ENCODE data around the gene ATP6V0B. TPM values are rescaled to one million over a fixed set of nuclear protein-coding genes. Genes with fewer than 3 reads are reported as not detected.

Gene ATP6V0B
- total and polyA plus RNA-seq, 2 of the 8 experiments (the other 6 are each of a cell fraction or from before 2014, with no cell fraction given) = 105 to 308 TPM

DNA sequence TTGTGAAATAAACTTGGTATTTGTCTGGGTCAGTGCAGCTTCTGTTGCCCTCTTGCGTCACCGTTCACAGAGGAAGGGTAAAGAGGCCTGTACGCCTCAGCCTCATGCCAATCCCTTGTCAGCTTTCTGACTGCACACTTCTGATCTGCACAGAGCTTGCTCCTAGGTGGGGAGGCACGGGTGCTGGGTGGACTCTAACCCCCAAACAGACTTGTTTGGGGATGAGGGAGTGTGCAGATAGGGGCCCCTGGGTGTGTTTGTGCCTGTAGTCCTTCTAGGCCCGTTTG is 3.4 kb downstream of the ATP6V0B start:
- Histone ChIP-seq H4K8ac (ENCODE audit: extremely low read depth, insufficient read depth, low read length) (no peak overlapping the region), H3K4me3 (ENCODE audit: extremely low read depth in 1 of 4, insufficient read depth in 2 of 4, low read depth in 3 of 4, low read length in 4 of 4) (peak overlapping the region; percentile 71 to 90 (median 76)), H3K23ac (ENCODE audit: insufficient read length) (no peak overlapping the region), H2BK120ac (replicated peaks; ENCODE audit: low read depth, low read length) (no peak overlapping the region), H3K18ac (ENCODE audit: extremely low read depth, low read length) (no peak overlapping the region), H3K56ac (replicated peaks; ENCODE audit: insufficient read length, low read depth, low read length) (no peak overlapping the region), H3K79me1 (ENCODE audit: low read depth, low read length) (peaks cover 28% of the 10 kb centered on the region), H2BK20ac (ENCODE audit: low read length) (no peak overlapping the region), H3K27me3 (replicated peaks in 1 of 4; ENCODE audit: control insufficient read depth in 3 of 4, extremely low read depth in 1 of 4, insufficient read depth in 3 of 4, low read length in 3 of 4) (no peaks in the 10 kb centered on the region), H3K23me2 (ENCODE audit: low read depth, low read length) (peaks cover 27% of the 10 kb centered on the region), H3K9ac (replicated peaks in 1 of 4; ENCODE audit: extremely low read depth in 1 of 4, low read depth in 3 of 4, low read length in 3 of 4) (no peak overlapping the region), H3K4me1 (replicated peaks in 1 of 4; ENCODE audit: control insufficient read depth in 3 of 4, insufficient read depth in 4 of 4, low read length in 3 of 4) (peaks cover 4 to 22% (median 16%) of the 10 kb centered on the region in 4 experiments), H3K9me3 (ENCODE audit: insufficient read depth in 2 of 2, low read depth in 1 of 2, low read length in 1 of 2) (no peaks in the 10 kb centered on the region), H3K4me2 (ENCODE audit: insufficient read depth in 1 of 2, low read depth in 2 of 2, low read length in 2 of 2) (peak overlapping the region; percentile 61 to 88), H2BK12ac (ENCODE audit: low read depth, low read length) (no peak overlapping the region), H3K79me2 (ENCODE audit: control insufficient read depth in 1 of 2, insufficient read depth in 2 of 2, low read length in 2 of 2) (peaks cover 0 to 24% of the 10 kb centered on the region in 2 experiments; a peak in 2 of 4 replicates), H3K27ac (ENCODE audit: low read depth, low read length) (no peak overlapping the region), H3K36me3 (ENCODE audit: control insufficient read depth in 2 of 4, insufficient read depth in 4 of 4, low read length in 3 of 4) (peaks cover 2 to 25% (median 15%) of the 10 kb centered on the region in 4 experiments; a peak in 5 of 8 replicates), H2BK5ac (ENCODE audit: low read depth, low read length) (no peak overlapping the region), H3K14ac (ENCODE audit: insufficient read length) (no peak overlapping the region), H4K91ac (replicated peaks; ENCODE audit: insufficient read length, low read length) (no peak overlapping the region), H3K4ac (replicated peaks; ENCODE audit: insufficient read length, low read depth, low read length) (no peak overlapping the region), H4K20me1 (replicated peaks in 1 of 2; ENCODE audit: control insufficient read depth in 1 of 2, insufficient read depth in 2 of 2, low read length in 2 of 2) (peaks cover 2 to 32% of the 10 kb centered on the region in 2 experiments), H2AFZ (ENCODE audit: low read length) (no peak overlapping the region), H2BK15ac (ENCODE audit: low read length) (0 out of 2 replicates have a peak overlapping the region, but pooled peaks have one; percentile 61), H4K5ac (ENCODE audit: insufficient read length, low read depth, low read length) (no peak overlapping the region), H2AK5ac (ENCODE audit: low read depth, low read length) (0 out of 2 replicates have a peak overlapping the region, but pooled peaks have one; percentile 3)
- 95% methylated on average over 5 of the region's 5 CpGs; no CpG with 5 or more reads in 1 of the 2 experiments for WGBS, 2 experiments (ENCODE audit: extremely low coverage in 1 of 2, insufficient coverage in 1 of 2, insufficient read length in 1 of 2, insufficient replicate concordance in 2 of 2, low coverage in 1 of 2, low lambda C conversion rate in 2 of 2, missing lambda C conversion rate in 1 of 2)
- DNase-seq (ENCODE audit: low read depth in 1 of 2, low spot score in 2 of 2) = no peak
- FAIRE-seq = no peak
- TF ChIP-seq CHD1 (IDR thresholded peaks at IDR 0.05; ENCODE audit: low read depth, low read length) = no peak
- no peak for TF ChIP-seq YY1 (IDR thresholded peaks at IDR 0.05; ENCODE audit: low read depth, low read length)
- TF ChIP-seq TBP (IDR thresholded peaks at IDR 0.05; ENCODE audit: low read depth, low read length) = 0 out of 2 replicates have a peak, but pooled peaks have one; percentile 1
- POLR2A ChIA-PET (ENCODE audit: partially characterized antibody) = interaction anchor here (0.7 to 12.9 kb wide), 8 partner anchors 8 to 72 kb away, joined by 3 to 189 read pairs (median 6); partner anchors contain the start of gene CCDC24
- CTCF ChIA-PET (ENCODE audit: partially characterized antibody) = interaction anchor here (0.7 to 5.0 kb wide), 6 partner anchors 11 to 56 kb away, joined by 3 to 34 read pairs (median 4); partner anchors contain the start of gene CCDC24
